DMS153 treated with DMSO at 0.1 percent for 48 hours (cell line): ENCODE results near the gene KCNQ1OT1.

Source experiments
- DNase-seq: peaks from one replicate; lab custom pipeline; 2025; ENCODE audit not compliant: unreplicated experiment; lab: John Stamatoyannopoulos, UW

Gene KCNQ1OT1

DNA sequence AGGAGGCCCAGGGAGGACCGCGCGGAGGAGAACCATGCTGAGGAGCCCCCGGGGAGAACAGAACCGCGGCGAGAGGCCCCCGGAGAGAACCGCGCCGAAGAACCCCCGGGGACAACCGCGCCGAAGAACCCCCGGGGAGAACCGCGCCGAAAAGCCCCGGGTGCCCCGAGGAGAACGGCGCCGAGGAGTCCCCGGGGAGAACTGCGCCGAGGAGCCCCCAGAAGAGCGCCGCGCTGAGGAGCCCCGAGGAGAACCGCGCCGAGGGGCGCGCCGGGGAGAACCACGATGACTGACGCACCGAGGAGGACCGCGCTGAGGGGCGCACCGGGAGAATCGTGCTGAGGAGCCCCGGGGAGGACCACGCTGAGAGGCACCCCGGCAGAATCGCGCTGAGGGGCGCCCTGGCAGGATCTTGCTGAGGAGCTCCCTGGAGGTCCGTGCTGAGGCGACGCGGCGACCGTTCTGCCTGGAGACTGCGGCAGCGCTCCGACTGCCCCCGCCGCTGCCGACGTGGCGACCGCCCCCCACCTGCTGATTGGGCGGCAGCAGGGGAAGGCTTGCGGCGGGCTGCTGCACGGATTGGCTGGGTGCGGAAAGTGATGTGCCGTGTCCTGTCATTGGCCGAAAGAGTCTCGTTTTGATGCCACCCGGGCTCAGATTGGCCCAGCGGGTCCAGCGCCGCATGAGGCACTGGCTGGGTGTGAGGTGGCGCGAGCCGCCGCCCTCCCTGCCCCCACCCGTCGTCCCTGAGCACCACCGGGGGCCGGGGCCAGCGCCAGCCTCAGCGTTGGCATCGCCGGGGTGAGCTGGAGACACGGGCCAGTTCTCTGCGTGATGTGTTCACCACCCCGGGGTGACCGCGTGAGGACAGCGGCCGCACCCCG lies at the start of gene KCNQ1OT1:
Gene KCNQ1OT1 (minus strand): TSS at position 464 of the 884 bp plus-strand sequence.
- DNase-seq, result peak; percentile 44

DNA sequence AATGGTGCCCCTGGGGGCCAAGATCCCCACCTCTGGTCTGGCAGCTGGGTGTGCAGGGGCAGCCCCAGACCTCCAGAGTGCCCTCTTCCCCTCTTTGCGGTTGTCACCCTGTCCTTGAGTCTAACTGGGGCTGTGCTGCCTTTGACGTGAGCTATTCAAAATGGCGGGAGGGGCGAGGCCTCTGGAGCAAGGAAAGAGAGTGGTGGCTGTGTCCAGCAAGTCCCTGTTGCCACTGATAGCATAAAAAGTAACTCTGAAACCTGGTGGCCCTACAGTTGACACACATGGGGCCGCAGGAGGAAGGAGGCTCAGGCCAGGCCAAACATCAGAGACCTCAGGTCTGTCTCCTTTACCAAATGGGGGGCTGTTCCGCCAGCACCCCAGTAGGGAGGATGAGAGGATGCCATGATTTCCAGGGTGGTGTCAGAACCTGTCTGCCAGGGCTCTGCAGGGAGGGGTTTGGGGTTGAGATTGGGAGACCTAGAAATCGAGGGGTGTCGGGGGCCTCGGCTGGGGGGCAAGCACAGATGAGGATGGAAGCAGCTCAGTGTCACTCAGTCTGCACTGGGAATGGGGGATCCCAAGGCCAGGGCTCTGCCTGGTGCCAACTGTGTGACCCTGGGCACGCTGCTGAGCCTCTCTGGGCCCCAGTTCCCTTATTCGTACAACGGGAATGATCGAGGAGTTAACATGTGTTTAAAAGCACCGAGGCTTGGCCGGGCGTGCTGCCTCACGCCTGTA lies 49.2 kb upstream of the KCNQ1OT1 start:
- no peak for DNase-seq

DNA sequence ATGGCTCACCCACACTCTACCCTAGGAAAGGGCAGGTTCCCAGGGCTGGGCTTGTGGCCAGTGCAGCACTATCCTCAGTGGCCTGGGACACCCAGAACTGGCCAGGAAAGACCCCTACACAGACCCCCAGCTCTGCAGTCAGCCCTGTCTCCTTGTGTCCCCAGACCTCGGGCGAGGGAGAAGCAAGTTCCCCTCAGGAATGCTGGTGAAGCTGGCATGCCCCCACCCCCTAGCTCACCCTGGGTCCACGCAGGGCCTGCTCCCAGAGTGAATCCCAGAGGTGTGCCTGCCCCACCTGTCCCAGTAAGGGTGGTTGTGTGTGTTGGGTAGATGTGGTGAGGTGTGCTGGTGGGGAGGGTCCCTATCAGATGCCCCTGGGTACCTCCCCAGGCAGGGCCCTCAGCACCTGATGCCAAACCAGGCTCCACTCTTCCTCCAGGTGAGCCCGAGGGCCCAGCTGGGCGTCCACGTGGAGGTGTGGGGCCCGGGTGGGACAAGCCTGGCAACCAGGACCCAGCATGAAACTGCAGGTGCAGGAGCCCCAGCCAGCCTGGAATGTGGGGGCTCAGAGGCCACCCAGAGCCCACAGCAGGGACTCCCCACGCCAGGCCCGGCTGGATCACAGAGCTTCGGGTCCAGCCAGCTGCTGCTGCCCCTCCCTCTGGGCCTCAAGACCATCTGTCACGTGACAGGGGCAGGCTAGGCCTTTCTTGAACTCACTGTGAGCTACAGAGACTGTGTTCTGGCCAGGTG lies 48.4 kb upstream of the KCNQ1OT1 start:
- no peak for DNase-seq

DNA sequence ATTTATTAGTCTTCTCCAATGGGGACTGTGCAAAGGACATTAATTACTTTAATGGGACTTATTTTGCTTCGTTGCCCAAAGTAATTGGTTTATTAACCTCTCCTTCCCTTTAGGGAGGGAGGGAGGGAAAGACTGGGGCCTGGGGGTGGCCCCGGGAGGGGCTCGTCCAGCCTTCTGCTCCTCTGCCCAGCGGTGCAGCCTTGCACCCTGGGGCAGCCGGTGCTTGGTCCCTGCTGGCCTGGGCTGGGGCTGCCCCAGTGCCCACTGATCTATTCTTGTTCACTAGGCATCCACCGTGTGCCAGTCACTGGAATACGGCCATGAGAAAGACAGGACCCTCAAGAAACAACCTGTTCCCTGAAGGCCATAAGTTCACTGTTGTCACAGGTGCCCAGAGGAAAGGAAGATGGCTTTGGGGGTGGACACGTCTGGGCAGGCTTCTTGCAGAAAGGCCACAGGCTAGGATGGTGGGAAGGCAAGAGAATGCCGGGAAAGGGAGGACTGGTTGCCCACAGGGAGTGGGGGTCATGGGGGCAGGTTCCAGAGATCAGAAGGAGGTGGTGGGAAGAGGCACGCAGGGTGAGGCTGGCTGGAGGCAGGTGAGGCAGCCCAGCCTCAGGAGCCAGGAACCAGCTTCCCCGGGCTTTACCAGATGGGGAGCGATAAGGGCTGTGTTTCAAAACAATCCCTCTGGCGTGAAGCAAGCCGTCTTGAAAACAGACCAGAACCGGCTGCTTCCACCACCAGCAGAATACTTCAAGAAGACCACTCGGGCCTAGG lies 47.6 kb upstream of the KCNQ1OT1 start:
- no peak for DNase-seq

DNA sequence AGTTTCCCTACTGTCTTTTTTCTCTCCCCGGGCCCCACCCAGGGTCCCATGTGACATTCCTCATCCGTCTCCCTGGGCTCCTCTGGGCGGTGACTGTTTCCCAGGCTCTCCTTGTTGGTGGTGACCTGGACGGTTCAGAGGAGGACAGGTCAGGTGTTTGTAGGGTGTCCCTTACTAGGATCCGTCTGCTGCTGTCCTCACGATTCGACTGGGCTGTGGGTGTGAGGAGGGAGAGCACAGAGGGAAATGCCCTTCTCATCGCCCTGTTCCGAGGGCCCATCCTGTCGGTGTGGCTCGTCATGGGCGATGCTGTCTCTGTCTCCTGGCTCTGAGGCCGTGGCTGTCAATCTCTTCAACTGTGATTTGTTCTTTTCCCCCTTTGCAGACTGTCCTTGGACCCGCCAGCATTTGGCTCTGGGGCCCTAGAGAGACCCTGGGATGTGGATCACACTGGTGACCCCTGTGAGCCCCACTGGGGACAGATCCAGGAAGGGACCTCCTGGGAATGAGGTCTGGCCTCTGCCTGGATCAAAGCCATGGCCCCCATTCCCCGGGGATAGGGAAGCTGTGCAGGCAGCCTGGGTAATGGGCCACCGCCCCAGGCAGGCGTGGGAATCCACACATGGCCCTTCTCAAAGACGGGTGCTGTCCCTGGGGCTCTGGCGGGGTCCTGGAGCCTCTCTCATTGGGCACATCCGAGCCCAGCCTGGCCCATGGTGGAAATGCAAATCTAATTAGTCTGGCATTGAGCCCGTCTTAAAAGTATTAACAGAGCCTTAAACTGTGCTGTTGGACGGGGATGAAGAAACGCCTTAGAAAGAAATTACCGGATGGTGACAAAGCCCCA lies 46.8 kb upstream of the KCNQ1OT1 start:
- DNase-seq, result no peak

DNA sequence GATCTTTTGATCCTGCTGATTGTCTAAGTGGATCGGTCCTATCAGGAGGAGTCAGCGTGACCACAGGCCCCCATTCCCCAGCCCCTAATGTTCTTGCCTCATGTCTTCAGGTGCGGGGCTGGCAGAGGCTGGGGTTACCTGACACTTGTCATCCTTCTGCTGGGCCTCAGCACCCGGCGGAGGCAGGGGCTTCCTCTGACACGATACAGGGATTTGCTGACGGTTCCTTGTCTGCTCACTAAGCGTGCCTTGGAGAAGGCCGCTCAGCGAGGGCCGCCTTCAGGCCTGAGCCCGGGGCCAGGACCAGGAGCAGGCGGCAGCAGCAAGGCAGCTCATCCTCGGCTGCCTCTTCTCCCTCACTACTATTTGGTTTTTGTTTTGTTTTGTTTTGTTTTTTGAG lies 45.7 kb upstream of the KCNQ1OT1 start:
- DNase-seq, result no peak

DNA sequence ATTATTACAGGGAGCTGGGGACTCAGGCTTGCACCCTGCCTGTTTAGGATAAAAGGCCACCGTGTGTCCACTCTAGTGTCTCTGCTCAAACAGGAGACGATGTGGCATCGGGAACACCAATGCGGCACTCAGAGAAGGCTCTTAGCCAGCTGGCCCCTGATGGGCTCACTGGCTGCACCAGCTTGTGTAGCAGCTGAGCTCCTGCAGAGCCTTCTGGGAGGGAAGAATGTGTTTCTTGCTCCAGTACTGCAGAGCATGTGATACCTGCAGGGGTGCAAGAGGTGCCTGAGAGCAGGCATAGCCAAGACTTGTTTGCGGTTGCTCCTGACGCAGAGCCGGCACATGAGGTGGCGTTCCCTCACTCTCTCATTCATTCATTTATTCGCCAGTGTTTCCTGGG lies 44.4 kb upstream of the KCNQ1OT1 start:
- no peak for DNase-seq

DNA sequence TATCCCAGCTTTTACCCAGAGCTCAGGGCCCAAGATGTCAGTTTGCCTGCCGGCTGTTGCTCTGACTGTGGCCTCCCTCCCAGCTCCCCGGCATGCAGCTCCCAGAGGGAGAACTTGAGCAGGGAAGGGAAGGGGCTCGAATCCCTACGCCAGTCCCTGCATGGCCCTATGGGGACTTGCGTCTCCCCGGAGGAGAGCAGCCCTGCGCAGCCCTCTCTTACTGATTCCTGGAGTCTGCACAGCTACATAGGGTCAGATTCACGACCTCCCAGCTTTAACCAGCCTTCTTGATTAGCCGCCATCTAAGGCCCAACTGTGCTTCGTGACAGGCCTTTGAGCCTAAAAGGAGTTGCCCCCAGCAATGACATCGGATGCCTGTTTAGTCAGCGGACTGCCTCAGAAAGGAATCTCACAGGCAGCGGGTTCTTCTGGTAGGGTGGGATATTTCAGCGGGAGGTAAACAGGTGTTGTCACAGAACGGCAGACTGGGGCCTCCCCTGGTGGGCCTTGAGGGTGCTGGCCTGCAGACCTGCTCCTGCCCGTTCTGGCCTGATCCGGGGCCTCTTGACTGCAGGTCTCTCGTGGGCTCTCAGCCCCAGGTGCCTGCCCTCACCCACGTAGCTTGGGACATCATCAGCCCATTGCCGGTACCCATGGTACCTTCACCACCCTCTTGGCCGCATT lies 43.8 kb upstream of the KCNQ1OT1 start:
- DNase-seq, result no peak

DNA sequence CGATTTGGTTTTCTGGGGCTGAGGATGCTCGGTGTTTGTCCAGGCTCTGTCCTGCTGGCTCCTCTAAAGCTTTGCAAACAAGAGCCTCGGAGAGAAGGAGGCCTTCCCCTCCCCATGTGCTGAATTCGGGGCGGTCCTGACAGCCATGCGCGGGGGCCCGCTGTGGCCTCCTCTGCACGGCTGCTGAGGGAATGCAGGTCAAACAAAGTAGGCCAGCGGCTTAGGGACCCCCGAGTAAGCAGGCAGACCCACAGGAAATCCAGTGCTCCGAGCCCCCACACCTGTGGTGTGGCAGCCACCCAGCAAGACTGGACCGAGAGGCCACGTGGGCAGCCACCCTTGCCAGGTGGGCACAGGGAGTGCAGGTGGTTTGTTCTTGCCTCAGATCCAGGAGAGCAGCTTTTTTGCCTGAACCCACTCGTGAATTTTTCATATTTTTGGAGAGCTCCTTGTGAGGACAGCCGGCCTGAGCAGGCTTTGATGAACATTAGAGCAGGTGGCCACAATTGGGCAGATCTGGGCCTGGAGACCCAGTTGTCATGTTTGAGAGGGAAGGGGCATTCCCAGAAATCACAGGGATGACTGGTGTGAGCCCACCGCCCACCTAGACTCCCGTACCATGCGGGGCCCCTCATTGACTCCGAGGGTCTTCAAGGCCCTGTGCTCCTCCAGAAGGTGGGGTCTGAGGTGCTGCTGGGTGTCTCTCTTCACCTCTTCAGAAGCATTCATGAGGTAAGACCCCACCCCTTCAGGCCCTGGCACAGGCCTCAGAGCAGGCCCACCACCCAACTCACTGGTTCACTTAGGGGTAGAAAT lies 43.0 kb upstream of the KCNQ1OT1 start:
- DNase-seq, result no peak

DNA sequence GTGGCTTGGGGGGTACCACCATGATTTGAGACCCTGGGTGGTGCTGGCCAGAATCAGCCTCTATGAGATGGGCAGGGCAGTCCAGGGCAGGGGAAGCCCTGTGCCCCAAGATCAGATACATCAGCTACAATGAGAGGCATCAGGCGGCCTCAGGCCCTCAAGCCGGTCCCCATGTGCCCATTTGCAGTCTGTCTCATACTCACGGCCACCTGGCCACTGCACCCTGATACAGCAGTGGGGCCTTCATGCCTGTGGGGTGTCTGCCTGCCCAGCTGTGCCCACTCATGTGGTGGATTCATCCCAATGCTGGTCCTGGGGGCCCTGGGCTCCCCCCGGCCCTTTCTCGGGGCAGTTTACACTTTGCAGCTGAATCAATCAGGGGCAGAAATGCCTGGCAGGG lies 42.4 kb upstream of the KCNQ1OT1 start:
- DNase-seq, result no peak

DNA sequence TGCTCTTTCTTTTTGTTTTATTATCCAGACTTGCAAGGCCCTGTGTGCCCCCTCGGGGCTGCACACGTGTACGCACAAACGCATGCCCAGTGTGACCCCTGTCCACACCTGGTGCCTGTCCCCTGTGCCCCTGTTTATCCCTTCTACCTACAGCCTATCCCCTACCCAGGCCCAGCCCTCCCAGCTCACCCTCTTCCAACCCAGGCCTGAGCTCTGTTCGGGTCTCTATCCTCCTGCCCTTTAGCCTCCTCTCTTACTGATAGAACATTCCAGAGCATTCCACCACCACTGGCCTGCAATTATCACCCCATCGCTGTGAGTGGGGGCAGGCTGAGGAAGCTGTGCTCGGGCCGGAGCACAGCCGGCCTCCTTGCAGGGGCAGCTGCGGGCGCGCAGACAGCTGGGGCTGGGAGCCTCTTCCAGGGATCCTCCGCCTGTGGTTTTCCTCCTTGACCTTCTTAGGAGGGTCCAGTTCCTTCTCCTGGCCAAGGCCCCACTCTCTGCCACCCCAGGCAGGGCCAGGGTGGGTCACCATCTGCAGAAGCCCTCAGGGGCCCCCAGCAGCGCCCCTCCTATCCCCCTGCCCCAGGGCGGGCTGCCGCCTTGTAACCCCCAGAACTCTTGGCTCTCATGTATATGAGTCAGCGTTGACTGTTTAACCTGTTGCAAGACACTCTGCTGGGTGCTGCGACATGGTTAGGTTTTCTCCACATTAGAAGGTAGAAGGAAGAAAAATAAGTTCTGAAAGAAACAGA lies 41.8 kb upstream of the KCNQ1OT1 start:
- DNase-seq, result no peak

DNA sequence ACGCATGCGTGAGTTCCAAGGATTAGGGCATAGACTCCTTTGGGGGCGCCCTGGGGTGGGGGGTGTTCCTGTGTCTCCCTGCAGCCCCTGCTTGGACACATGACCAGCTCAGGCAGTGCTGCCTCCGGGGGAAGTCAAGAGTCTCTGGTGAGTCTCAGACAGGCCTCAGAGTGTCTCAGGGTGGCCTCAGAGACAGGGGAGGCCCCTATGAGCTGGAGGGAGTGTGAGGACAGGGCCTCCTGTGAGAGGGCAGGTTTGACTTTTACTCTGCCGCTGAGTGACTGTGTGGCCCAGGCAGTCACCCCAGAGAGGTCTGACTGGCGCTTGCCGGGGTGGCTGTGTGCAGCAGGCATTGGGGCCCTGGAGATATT lies 41.2 kb upstream of the KCNQ1OT1 start:
- no peak for DNase-seq

DNA sequence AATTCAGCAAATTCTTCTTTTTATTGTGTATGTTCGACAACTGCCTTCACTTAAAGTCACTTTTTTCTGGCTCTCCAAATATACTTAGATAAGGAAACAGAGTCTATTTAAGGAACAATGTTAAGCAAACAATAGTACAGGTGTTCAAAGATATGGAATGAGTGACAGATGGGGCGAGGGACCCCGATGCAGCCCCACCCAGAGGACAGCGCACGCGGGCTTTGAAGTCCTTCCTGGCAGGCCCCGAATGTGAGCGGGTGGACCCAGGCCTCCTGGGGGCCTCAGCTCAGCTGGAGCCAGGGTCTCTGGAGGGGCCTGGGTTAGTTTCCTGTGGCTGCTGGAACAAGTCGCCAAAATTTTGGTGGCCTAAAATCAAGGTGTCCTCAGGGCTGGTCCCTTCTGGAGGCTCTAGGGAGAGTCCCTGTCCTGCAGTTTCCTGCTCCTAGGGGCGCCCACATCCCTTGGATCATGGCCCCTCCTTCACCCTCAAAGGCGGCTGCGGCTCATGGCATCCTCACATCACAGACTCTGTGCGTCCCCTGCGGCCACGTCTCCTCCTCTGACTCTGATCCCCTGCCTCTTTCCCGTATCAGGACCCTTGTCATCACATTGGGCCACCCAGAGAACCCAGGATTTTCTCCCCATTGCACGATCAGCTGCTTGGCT lies 40.6 kb upstream of the KCNQ1OT1 start:
- DNase-seq, result no peak

DNA sequence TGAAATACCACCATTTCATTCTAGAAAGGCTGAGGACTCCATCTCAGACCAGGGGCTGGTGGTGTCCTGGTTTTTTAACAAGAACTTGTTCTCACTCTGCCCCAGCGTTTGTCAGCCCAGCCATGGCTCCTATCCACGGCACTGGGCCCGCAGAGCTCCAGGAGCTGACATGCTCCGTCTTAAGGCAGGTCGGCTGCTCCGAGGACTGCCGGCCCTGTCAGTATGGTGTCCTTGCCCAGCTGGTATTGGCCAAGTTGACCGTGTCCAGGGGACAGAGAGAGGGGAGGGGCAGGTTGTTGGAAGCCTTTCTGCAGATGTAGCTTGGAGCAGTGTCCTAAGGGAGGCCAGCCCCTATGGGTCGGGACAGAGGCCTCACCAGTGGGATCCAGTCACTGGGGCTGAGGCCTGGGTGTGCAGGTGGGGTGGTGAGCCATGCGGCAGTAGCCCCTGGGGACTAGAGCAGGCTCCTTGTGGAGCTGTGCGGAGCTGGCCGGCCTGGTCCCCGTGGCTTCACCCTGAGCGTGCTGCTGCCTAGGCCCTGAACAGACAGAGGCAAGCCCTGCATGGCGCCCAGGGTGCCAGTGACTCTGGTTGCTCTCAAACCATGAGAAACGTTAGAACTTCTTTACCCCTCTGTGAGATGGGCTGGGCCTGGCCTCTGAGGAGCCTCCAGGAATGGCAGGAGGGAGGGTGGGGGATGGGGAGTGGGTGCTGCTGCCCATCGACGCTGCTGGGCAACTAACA lies 39.9 kb upstream of the KCNQ1OT1 start:
- no peak for DNase-seq

DNA sequence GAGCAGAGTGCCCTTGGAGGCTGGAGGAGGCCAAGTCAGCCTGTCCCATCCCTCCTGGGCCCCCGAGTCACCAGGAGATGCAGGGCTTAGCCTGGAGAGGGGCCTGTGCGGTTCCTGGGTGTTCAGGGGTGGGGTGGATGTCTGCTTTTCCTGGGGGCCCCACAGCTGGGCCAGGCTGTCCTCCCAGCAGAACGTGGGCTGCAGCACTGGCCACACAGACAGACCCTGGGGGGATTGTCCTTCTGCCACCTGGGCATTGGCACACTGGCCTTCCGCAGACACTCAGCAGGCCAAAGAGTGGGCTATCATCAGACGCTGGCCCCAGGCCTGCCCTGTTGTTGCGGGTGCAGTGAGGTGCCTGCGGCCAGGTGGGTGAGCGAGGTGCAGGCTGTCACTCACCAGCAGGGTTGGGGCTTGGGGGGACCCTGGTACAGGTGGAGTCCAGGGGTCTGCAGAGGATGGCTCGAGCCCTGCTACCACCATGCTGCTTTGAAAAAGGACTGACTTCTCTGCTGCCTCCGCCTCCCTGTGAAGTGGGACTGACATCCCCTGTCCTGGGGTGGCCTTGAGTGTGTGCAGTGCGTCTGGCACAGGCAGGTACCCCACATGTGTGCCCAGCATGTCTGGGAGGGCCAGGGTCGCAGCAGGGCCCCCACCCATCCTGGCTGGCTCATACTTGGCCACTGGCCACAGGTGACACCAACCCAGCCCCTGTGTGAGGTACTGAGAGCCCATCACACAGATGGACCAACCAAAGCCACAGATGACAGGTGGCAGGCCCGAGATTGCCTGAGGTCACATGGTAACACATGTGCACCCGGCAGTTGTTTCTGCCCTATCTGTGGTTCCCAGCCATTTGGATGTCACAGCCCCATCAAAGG lies 39.0 kb upstream of the KCNQ1OT1 start:
- DNase-seq, result no peak

DNA sequence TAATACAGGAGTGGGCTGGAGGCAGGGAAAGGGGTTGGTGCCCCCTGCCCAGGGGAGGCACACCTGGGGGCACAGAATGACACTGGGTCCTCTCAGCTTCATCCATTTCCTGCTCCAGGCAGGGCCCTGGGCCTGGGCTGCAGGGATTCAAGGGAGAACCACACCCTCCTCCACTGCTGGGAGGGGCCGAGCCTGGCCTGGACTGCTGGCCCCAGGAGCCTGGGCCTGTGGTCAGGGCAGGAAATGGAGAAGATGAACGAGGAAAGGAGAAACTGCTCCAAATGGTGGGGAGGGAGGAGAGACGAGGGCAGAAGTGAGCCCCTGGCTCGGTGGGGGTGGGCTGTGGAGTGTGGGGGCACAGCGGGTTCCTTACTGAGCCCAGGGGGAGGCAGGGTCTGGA lies 38.1 kb upstream of the KCNQ1OT1 start:
- DNase-seq, result no peak
